Activated CD4-positive, alpha-beta T cell treated with anti-CD3 and anti-CD28 coated beads, Interleukin-2, amount 10 ng/mL, durations not matched to agents 7 days and 5 days (primary cell): ENCODE measurements around the gene OR52K2. TPM values are rescaled to one million over a fixed set of nuclear protein-coding genes. Genes with fewer than 3 reads are reported as not detected.
"Not testable (repeated sequence)": the region's sequence is repeated elsewhere in the genome, so short reads cannot be mapped to it uniquely, and the experiment has no call there.

ENCODE experiments used
- CTCF ChIA-PET: fragments of 350-600 bp; sonication (Branson Sonifier 250); formaldehyde crosslinking; loops from one replicate; lab custom pipeline; 2021; ENCODE audit warnings: antibody characterized with exemption; lab: Charles Lee
- POLR2A ChIA-PET: fragments of 350-600 bp; sonication (Branson Sonifier 250); formaldehyde crosslinking; loops from one replicate; lab custom pipeline; 2021; ENCODE audit warnings: antibody characterized with exemption; lab: Charles Lee
- DNase-seq: peaks from one replicate; pipeline ENCODE4 v3.0.0-alpha.2; 2020
- H3K27ac Mint-ChIP-seq: one replicate; pipeline ENCODE4 v1.8.0; 2021; ENCODE audit warnings: mild to moderate bottlenecking, moderate library complexity, mixed read lengths
- H3K27me3 Mint-ChIP-seq: one replicate; pipeline ENCODE4 v1.8.0; 2021; ENCODE audit warnings: mixed read lengths
- H3K36me3 Mint-ChIP-seq: one replicate; pipeline ENCODE4 v1.8.0; 2021; ENCODE audit warnings: low read depth, mixed read lengths
- H3K4me1 Mint-ChIP-seq: one replicate; pipeline ENCODE4 v1.8.0; 2021; ENCODE audit warnings: mixed read lengths
- H3K4me3 Mint-ChIP-seq: one replicate; pipeline ENCODE4 v1.8.0; 2021; ENCODE audit warnings: mild to moderate bottlenecking, moderate library complexity, mixed read lengths
- H3K9me3 Mint-ChIP-seq: one replicate; pipeline ENCODE4 v1.8.0; 2021; ENCODE audit warnings: mixed read lengths
- total RNA-seq, 2 experiments: library from RNA; stranded (reverse); gene quantifications; one replicate each; pipeline ENCODE4 v1.2.3, GENCODE V29; 2021

Gene OR52K2
- not detected for total RNA-seq

GRCh38 chr11:4448995-4449394 lies at the start of gene OR52K2:
Gene OR52K2 (plus strand): TSS chr11:4449295. CDS start chr11:4449340, 45 bp downstream.
- POLR2A ChIA-PET = no interaction called here
- H3K4me1 Mint-ChIP-seq = peaks cover under 1% of the 10 kb centered on the region
- no peaks in the 10 kb centered on the region for H3K27me3 Mint-ChIP-seq
- CTCF ChIA-PET = no interaction called here
- peaks cover 3% of the 10 kb centered on the region for H3K36me3 Mint-ChIP-seq
- H3K4me3 Mint-ChIP-seq = no peak within 1 kb of the TSS
- H3K27ac Mint-ChIP-seq = no peak within 1 kb of the TSS
- H3K9me3 Mint-ChIP-seq = peaks cover under 1% of the 10 kb centered on the region
- DNase-seq = no peak

GRCh38 chr11:4406206-4406605 lies 42.9 kb upstream of the OR52K2 start:
- H3K4me1 Mint-ChIP-seq, H3K36me3 Mint-ChIP-seq, H3K27ac Mint-ChIP-seq, DNase-seq, H3K4me3 Mint-ChIP-seq, CTCF ChIA-PET, POLR2A ChIA-PET: not testable (repeated sequence)
- Mint-ChIP-seq H3K27me3 (peaks cover 10% of the 10 kb centered on the region), H3K9me3 (peaks cover 11% of the 10 kb centered on the region)

GRCh38 chr11:4416306-4416705 lies 32.8 kb upstream of the OR52K2 start:
- H3K4me1 Mint-ChIP-seq = no peaks in the 10 kb centered on the region
- no peaks in the 10 kb centered on the region for H3K9me3 Mint-ChIP-seq
- no peak for DNase-seq
- POLR2A ChIA-PET = no interaction called here
- no peaks in the 10 kb centered on the region for H3K27me3 Mint-ChIP-seq
- CTCF ChIA-PET = no interaction called here
- no peak overlapping the region for H3K4me3 Mint-ChIP-seq
- H3K27ac Mint-ChIP-seq = no peak overlapping the region
- H3K36me3 Mint-ChIP-seq = no peaks in the 10 kb centered on the region

GRCh38 chr11:4416816-4417215 lies 32.3 kb upstream of the OR52K2 start:
- Mint-ChIP-seq H3K4me3 (no peak overlapping the region), H3K9me3 (no peaks in the 10 kb centered on the region), H3K27ac (no peak overlapping the region), H3K4me1 (no peaks in the 10 kb centered on the region), H3K36me3 (no peaks in the 10 kb centered on the region), H3K27me3 (no peaks in the 10 kb centered on the region)
- DNase-seq = no peak
- ChIA-PET POLR2A (no interaction called here), CTCF (no interaction called here)

- ChIA-PET POLR2A (no interaction called here), CTCF (no interaction called here)
- H3K9me3 Mint-ChIP-seq = no peaks in the 10 kb centered on the region
- no peak overlapping the region for H3K4me3 Mint-ChIP-seq
- H3K27me3 Mint-ChIP-seq = no peaks in the 10 kb centered on the region
- no peaks in the 10 kb centered on the region for H3K4me1 Mint-ChIP-seq
- no peak for DNase-seq
- no peak overlapping the region for H3K27ac Mint-ChIP-seq
- no peaks in the 10 kb centered on the region for H3K36me3 Mint-ChIP-seq
Observed at GRCh38 chr11:4418403-4418802, 30.7 kb upstream of the OR52K2 start.

GRCh38 chr11:4430051-4430450 lies 19.0 kb upstream of the OR52K2 start:
- Mint-ChIP-seq H3K9me3 (no peaks in the 10 kb centered on the region), H3K4me3 (no peak overlapping the region), H3K27me3 (peaks cover 7% of the 10 kb centered on the region)

GRCh38 chr11:4433856-4434255 lies 15.2 kb upstream of the OR52K2 start:
- Mint-ChIP-seq H3K4me1 (no peaks in the 10 kb centered on the region), H3K27me3 (peaks cover 14% of the 10 kb centered on the region), H3K9me3 (peaks cover 3% of the 10 kb centered on the region), H3K4me3 (no peak overlapping the region), H3K27ac (no peak overlapping the region), H3K36me3 (no peaks in the 10 kb centered on the region)
- ChIA-PET CTCF (no interaction called here), POLR2A (no interaction called here)
- DNase-seq = no peak

More at GRCh38 chr11:4430051-4430450, 19.0 kb upstream of the OR52K2 start:
- Mint-ChIP-seq H3K36me3 (no peaks in the 10 kb centered on the region), H3K4me1 (no peaks in the 10 kb centered on the region), H3K27ac (no peak overlapping the region)
- ChIA-PET POLR2A (no interaction called here), CTCF (no interaction called here)
- DNase-seq = no peak

GRCh38 chr11:4436411-4436810 lies 12.7 kb upstream of the OR52K2 start:
- POLR2A ChIA-PET = no interaction called here
- Mint-ChIP-seq H3K27ac (no peak overlapping the region), H3K4me3 (no peak overlapping the region), H3K27me3 (peaks cover 14% of the 10 kb centered on the region), H3K36me3 (no peaks in the 10 kb centered on the region), H3K9me3 (peaks cover 8% of the 10 kb centered on the region), H3K4me1 (no peaks in the 10 kb centered on the region)
- DNase-seq = no peak
- CTCF ChIA-PET = interaction anchor here (0.7 kb wide), 1 partner anchor 23 kb away, joined by 3 read pairs; no protein-coding TSS in a partner anchor

GRCh38 chr11:4441515-4441914 lies 7.6 kb upstream of the OR52K2 start:
- H3K27me3 Mint-ChIP-seq = peaks cover 6% of the 10 kb centered on the region
- DNase-seq = no peak
- H3K27ac Mint-ChIP-seq = no peak overlapping the region
- ChIA-PET CTCF (no interaction called here), POLR2A (no interaction called here)
- peaks cover 8% of the 10 kb centered on the region for H3K9me3 Mint-ChIP-seq
- no peaks in the 10 kb centered on the region for H3K4me1 Mint-ChIP-seq
- no peak overlapping the region for H3K4me3 Mint-ChIP-seq
- no peaks in the 10 kb centered on the region for H3K36me3 Mint-ChIP-seq

- ChIA-PET CTCF (no interaction called here), POLR2A (no interaction called here)
- Mint-ChIP-seq H3K36me3 (no peaks in the 10 kb centered on the region), H3K9me3 (peaks cover 8% of the 10 kb centered on the region), H3K27me3 (peaks cover 2% of the 10 kb centered on the region), H3K4me1 (no peaks in the 10 kb centered on the region), H3K4me3 (no peak overlapping the region), H3K27ac (no peak overlapping the region)
- no peak for DNase-seq
Observed at GRCh38 chr11:4443232-4443891, 5.7 kb upstream of the OR52K2 start.

- no peak for DNase-seq
- Mint-ChIP-seq H3K9me3 (peaks cover 2% of the 10 kb centered on the region), H3K4me3 (no peak overlapping the region), H3K27me3 (no peaks in the 10 kb centered on the region), H3K27ac (no peak overlapping the region), H3K4me1 (peaks cover 12% of the 10 kb centered on the region), H3K36me3 (peaks cover 4% of the 10 kb centered on the region)
- ChIA-PET POLR2A (no interaction called here), CTCF (no interaction called here)
Observed at GRCh38 chr11:4453118-4453517, 4.0 kb downstream of the OR52K2 start.

- Mint-ChIP-seq H3K4me3 (no peak overlapping the region), H3K9me3 (peaks cover 4% of the 10 kb centered on the region), H3K4me1 (peaks cover 17% of the 10 kb centered on the region), H3K27me3 (no peaks in the 10 kb centered on the region), H3K27ac (no peak overlapping the region), H3K36me3 (peaks cover 4% of the 10 kb centered on the region)
- ChIA-PET POLR2A (no interaction called here), CTCF (no interaction called here)
- DNase-seq = no peak
Observed at GRCh38 chr11:4454021-4454420, 4.9 kb downstream of the OR52K2 start.

- Mint-ChIP-seq H3K4me3 (no peak overlapping the region), H3K9me3 (peaks cover 5% of the 10 kb centered on the region), H3K27ac (no peak overlapping the region), H3K27me3 (no peaks in the 10 kb centered on the region), H3K4me1 (peaks cover 23% of the 10 kb centered on the region), H3K36me3 (peaks cover 4% of the 10 kb centered on the region)
- no peak for DNase-seq
- CTCF ChIA-PET = no interaction called here
- POLR2A ChIA-PET = no interaction called here
Observed at GRCh38 chr11:4455419-4455818, 6.3 kb downstream of the OR52K2 start.

- POLR2A ChIA-PET = no interaction called here
Observed at GRCh38 chr11:4459500-4459899, 10.4 kb downstream of the OR52K2 start.

More at GRCh38 chr11:4459500-4459899, 10.4 kb downstream of the OR52K2 start:
- CTCF ChIA-PET = no interaction called here
- DNase-seq = peak; percentile 7
- H3K4me1 Mint-ChIP-seq = peaks cover 29% of the 10 kb centered on the region
- peaks cover 4% of the 10 kb centered on the region for H3K36me3 Mint-ChIP-seq
- H3K4me3 Mint-ChIP-seq = no peak overlapping the region
- no peak overlapping the region for H3K27ac Mint-ChIP-seq
- H3K9me3 Mint-ChIP-seq = peaks cover 11% of the 10 kb centered on the region
- peaks cover under 1% of the 10 kb centered on the region for H3K27me3 Mint-ChIP-seq
